ENCODE measurements around the gene EXOC2. TPM values are rescaled to one million over a fixed set of nuclear protein-coding genes. Genes with fewer than 3 reads are reported as not detected.

The EXOC2 gene
- polyA plus RNA-seq, 4 donors, result 4.5 to 14.1 (median 8.8) TPM

GRCh38 chr6:622462-622861 lies 70.5 kb downstream of the EXOC2 start:
- Histone ChIP-seq H3K27ac (ENCODE audit: low read depth in 1 of 3, low read length in 2 of 3) (peak overlapping the region in 2 of 3 donors; percentile 0 to 60), H3K4me1 (ENCODE audit: control insufficient read depth in 3 of 3, insufficient read depth in 2 of 3, low read depth in 1 of 3, low read length in 2 of 3) (no peaks in the 10 kb centered on the region), H3K36me3 (ENCODE audit: control insufficient read depth in 3 of 3, insufficient read depth in 2 of 3, low read depth in 1 of 3, low read length in 3 of 3) (peaks cover 0 to 21% (median 3%) of the 10 kb centered on the region in 3 donors), H3K4me3 (ENCODE audit: low read depth in 1 of 3, low read length in 3 of 3) (no peak overlapping the region), H3K9me3 (ENCODE audit: control insufficient read depth in 2 of 2, insufficient read depth in 1 of 2, low read depth in 1 of 2, low read length in 1 of 2) (no peaks in the 10 kb centered on the region), H3K27me3 (ENCODE audit: control insufficient read depth in 3 of 3, insufficient read depth in 3 of 3, low read length in 3 of 3) (no peaks in the 10 kb centered on the region)
- 85 to 95% (median 93%) methylated on average over 7 of the region's 7 CpGs for WGBS, 3 donors
- no peak for FAIRE-seq
- DNase-seq, result no peak

GRCh38 chr6:621931-622330 lies 71.0 kb downstream of the EXOC2 start:
- 88 to 96% (median 95%) methylated on average over 9 of the region's 9 CpGs for whole genome bisulfite sequencing, 3 donors
- no peak for FAIRE-seq
- Histone ChIP-seq H3K4me3 (ENCODE audit: low read depth in 1 of 3, low read length in 3 of 3) (no peak overlapping the region), H3K27ac (ENCODE audit: low read depth in 1 of 3, low read length in 2 of 3) (peak overlapping the region in 2 of 3 donors; percentile 0 to 60), H3K36me3 (ENCODE audit: control insufficient read depth in 3 of 3, insufficient read depth in 2 of 3, low read depth in 1 of 3, low read length in 3 of 3) (peaks cover 0 to 19% (median 3%) of the 10 kb centered on the region in 3 donors), H3K4me1 (ENCODE audit: control insufficient read depth in 3 of 3, insufficient read depth in 2 of 3, low read depth in 1 of 3, low read length in 2 of 3) (no peaks in the 10 kb centered on the region), H3K9me3 (ENCODE audit: control insufficient read depth in 2 of 2, insufficient read depth in 1 of 2, low read depth in 1 of 2, low read length in 1 of 2) (no peaks in the 10 kb centered on the region), H3K27me3 (ENCODE audit: control insufficient read depth in 3 of 3, insufficient read depth in 3 of 3, low read length in 3 of 3) (no peaks in the 10 kb centered on the region)
- no peak for DNase-seq

- WGBS, 3 donors, result 96 to 99% (median 97%) methylated on average over 4 of the region's 4 CpGs
- Histone ChIP-seq H3K27me3 (ENCODE audit: control insufficient read depth in 3 of 3, insufficient read depth in 3 of 3, low read length in 3 of 3) (no peaks in the 10 kb centered on the region), H3K9me3 (ENCODE audit: control insufficient read depth in 2 of 2, insufficient read depth in 1 of 2, low read depth in 1 of 2, low read length in 1 of 2) (no peaks in the 10 kb centered on the region), H3K27ac (ENCODE audit: low read depth in 1 of 3, low read length in 2 of 3) (no peak overlapping the region), H3K4me1 (ENCODE audit: control insufficient read depth in 3 of 3, insufficient read depth in 2 of 3, low read depth in 1 of 3, low read length in 2 of 3) (no peaks in the 10 kb centered on the region), H3K36me3 (ENCODE audit: control insufficient read depth in 3 of 3, insufficient read depth in 2 of 3, low read depth in 1 of 3, low read length in 3 of 3) (peaks cover 0 to 19% (median 3%) of the 10 kb centered on the region in 3 donors), H3K4me3 (ENCODE audit: low read depth in 1 of 3, low read length in 3 of 3) (no peak overlapping the region)
- DNase-seq, result no peak
- no peak for FAIRE-seq
These were observed 72.0 kb downstream of the EXOC2 start for GRCh38 chr6:620950-621349.

- peaks cover 0 to 18% (median 4%) of the 10 kb centered on the region in 3 donors for H3K36me3 ChIP-seq (ENCODE audit: control insufficient read depth in 3 of 3, insufficient read depth in 2 of 3, low read depth in 1 of 3, low read length in 3 of 3)
- 97 to 98% (median 98%) methylated on average over 11 of the region's 11 CpGs for WGBS, 3 donors
- DNase-seq (no peak), FAIRE-seq (no peak)
- H3K27me3 ChIP-seq (ENCODE audit: control insufficient read depth in 3 of 3, insufficient read depth in 3 of 3, low read length in 3 of 3), result no peaks in the 10 kb centered on the region
- H3K9me3 ChIP-seq (ENCODE audit: control insufficient read depth in 2 of 2, insufficient read depth in 1 of 2, low read depth in 1 of 2, low read length in 1 of 2), result no peaks in the 10 kb centered on the region
- H3K27ac ChIP-seq (ENCODE audit: low read depth in 1 of 3, low read length in 2 of 3), result no peak overlapping the region
- H3K4me1 ChIP-seq (ENCODE audit: control insufficient read depth in 3 of 3, insufficient read depth in 2 of 3, low read depth in 1 of 3, low read length in 2 of 3), result no peaks in the 10 kb centered on the region
- no peak overlapping the region for H3K4me3 ChIP-seq (ENCODE audit: low read depth in 1 of 3, low read length in 3 of 3)
These were observed 72.8 kb downstream of the EXOC2 start for GRCh38 chr6:620166-620565.

- WGBS, 3 donors, result 85 to 91% (median 91%) methylated on average over 11 of the region's 11 CpGs
- peaks cover 0 to 19% (median 4%) of the 10 kb centered on the region in 3 donors for H3K36me3 ChIP-seq (ENCODE audit: control insufficient read depth in 3 of 3, insufficient read depth in 2 of 3, low read depth in 1 of 3, low read length in 3 of 3)
- H3K4me1 ChIP-seq (ENCODE audit: control insufficient read depth in 3 of 3, insufficient read depth in 2 of 3, low read depth in 1 of 3, low read length in 2 of 3), result no peaks in the 10 kb centered on the region
- no peak overlapping the region for H3K4me3 ChIP-seq (ENCODE audit: low read depth in 1 of 3, low read length in 3 of 3)
- no peaks in the 10 kb centered on the region for H3K27me3 ChIP-seq (ENCODE audit: control insufficient read depth in 3 of 3, insufficient read depth in 3 of 3, low read length in 3 of 3)
- H3K27ac ChIP-seq (ENCODE audit: low read depth in 1 of 3, low read length in 2 of 3), result no peak overlapping the region
- no peak for FAIRE-seq
- H3K9me3 ChIP-seq (ENCODE audit: control insufficient read depth in 2 of 2, insufficient read depth in 1 of 2, low read depth in 1 of 2, low read length in 1 of 2), result no peaks in the 10 kb centered on the region
- DNase-seq, result no peak
These were observed 75.4 kb downstream of the EXOC2 start for GRCh38 chr6:617456-618100.

GRCh38 chr6:613981-614380 lies 79.0 kb downstream of the EXOC2 start:
- DNase-seq (no peak), FAIRE-seq (no peak)
- no peaks in the 10 kb centered on the region for H3K27me3 ChIP-seq (ENCODE audit: control insufficient read depth in 3 of 3, insufficient read depth in 3 of 3, low read length in 3 of 3)

GRCh38 chr6:611928-612327 lies 81.0 kb downstream of the EXOC2 start:
- Histone ChIP-seq H3K9me3 (ENCODE audit: control insufficient read depth in 2 of 2, insufficient read depth in 1 of 2, low read depth in 1 of 2, low read length in 1 of 2) (no peaks in the 10 kb centered on the region), H3K27me3 (ENCODE audit: control insufficient read depth in 3 of 3, insufficient read depth in 3 of 3, low read length in 3 of 3) (no peaks in the 10 kb centered on the region), H3K4me1 (ENCODE audit: control insufficient read depth in 3 of 3, insufficient read depth in 2 of 3, low read depth in 1 of 3, low read length in 2 of 3) (no peaks in the 10 kb centered on the region), H3K36me3 (ENCODE audit: control insufficient read depth in 3 of 3, insufficient read depth in 2 of 3, low read depth in 1 of 3, low read length in 3 of 3) (peaks cover 2 to 15% (median 3%) of the 10 kb centered on the region in 3 donors), H3K4me3 (ENCODE audit: low read depth in 1 of 3, low read length in 3 of 3) (no peak overlapping the region), H3K27ac (ENCODE audit: low read depth in 1 of 3, low read length in 2 of 3) (peak overlapping the region in 1 of 3 donors; percentile 38)
- FAIRE-seq, result no peak
- WGBS, 3 donors, result 61 to 67% (median 67%) methylated on average over 4 of the region's 4 CpGs
- DNase-seq, result no peak

More at GRCh38 chr6:613981-614380, 79.0 kb downstream of the EXOC2 start:
- Histone ChIP-seq H3K9me3 (ENCODE audit: control insufficient read depth in 2 of 2, insufficient read depth in 1 of 2, low read depth in 1 of 2, low read length in 1 of 2) (no peaks in the 10 kb centered on the region), H3K4me1 (ENCODE audit: control insufficient read depth in 3 of 3, insufficient read depth in 2 of 3, low read depth in 1 of 3, low read length in 2 of 3) (no peaks in the 10 kb centered on the region), H3K4me3 (ENCODE audit: low read depth in 1 of 3, low read length in 3 of 3) (no peak overlapping the region), H3K36me3 (ENCODE audit: control insufficient read depth in 3 of 3, insufficient read depth in 2 of 3, low read depth in 1 of 3, low read length in 3 of 3) (peaks cover 2 to 11% (median 3%) of the 10 kb centered on the region in 3 donors), H3K27ac (ENCODE audit: low read depth in 1 of 3, low read length in 2 of 3) (no peak overlapping the region)
- 80 to 86% (median 83%) methylated on average over 7 of the region's 7 CpGs for WGBS, 3 donors

GRCh38 chr6:610882-611281 lies 82.1 kb downstream of the EXOC2 start:
- Histone ChIP-seq H3K27ac (ENCODE audit: low read depth in 1 of 3, low read length in 2 of 3) (peak overlapping the region in 1 of 3 donors; percentile 37), H3K27me3 (ENCODE audit: control insufficient read depth in 3 of 3, insufficient read depth in 3 of 3, low read length in 3 of 3) (no peaks in the 10 kb centered on the region), H3K4me1 (ENCODE audit: control insufficient read depth in 3 of 3, insufficient read depth in 2 of 3, low read depth in 1 of 3, low read length in 2 of 3) (no peaks in the 10 kb centered on the region), H3K4me3 (ENCODE audit: low read depth in 1 of 3, low read length in 3 of 3) (no peak overlapping the region), H3K36me3 (ENCODE audit: control insufficient read depth in 3 of 3, insufficient read depth in 2 of 3, low read depth in 1 of 3, low read length in 3 of 3) (peaks cover 2 to 18% (median 5%) of the 10 kb centered on the region in 3 donors), H3K9me3 (ENCODE audit: control insufficient read depth in 2 of 2, insufficient read depth in 1 of 2, low read depth in 1 of 2, low read length in 1 of 2) (no peaks in the 10 kb centered on the region)
- FAIRE-seq (no peak), DNase-seq (no peak)
- WGBS, 3 donors, result 50 to 68% (median 58%) methylated on average over 2 of the region's 2 CpGs

- FAIRE-seq (no peak), DNase-seq (no peak)
- H3K36me3 ChIP-seq (ENCODE audit: control insufficient read depth in 3 of 3, insufficient read depth in 2 of 3, low read depth in 1 of 3, low read length in 3 of 3), result peaks cover 2 to 18% (median 4%) of the 10 kb centered on the region in 3 donors
- 95 to 98% (median 96%) methylated on average over 4 of the region's 4 CpGs for WGBS, 3 donors
- H3K4me1 ChIP-seq (ENCODE audit: control insufficient read depth in 3 of 3, insufficient read depth in 2 of 3, low read depth in 1 of 3, low read length in 2 of 3), result no peaks in the 10 kb centered on the region
- no peaks in the 10 kb centered on the region for H3K27me3 ChIP-seq (ENCODE audit: control insufficient read depth in 3 of 3, insufficient read depth in 3 of 3, low read length in 3 of 3)
- H3K4me3 ChIP-seq (ENCODE audit: low read depth in 1 of 3, low read length in 3 of 3), result no peak overlapping the region
- no peak overlapping the region for H3K27ac ChIP-seq (ENCODE audit: low read depth in 1 of 3, low read length in 2 of 3)
- H3K9me3 ChIP-seq (ENCODE audit: control insufficient read depth in 2 of 2, insufficient read depth in 1 of 2, low read depth in 1 of 2, low read length in 1 of 2), result no peaks in the 10 kb centered on the region
These were observed 83.0 kb downstream of the EXOC2 start for GRCh38 chr6:609905-610304.

All from small intestine (tissue), 7 donors.